Mesangial cell (primary cell): ENCODE measurements around the gene MIEF2. TPM values are rescaled to one million over a fixed set of nuclear protein-coding genes. Genes with fewer than 3 reads are reported as not detected.

Experiments
- total RNA-seq: library from RNA; depleted of rRNA; stranded (reverse); fragments of >200 nt; gene quantifications from 2 replicates; pipeline ENCODE4 v1.2.3, GENCODE V29; 2015

MIEF2 gene
- total RNA-seq: 42.7 and 46.4 TPM in 2 replicates

GRCh38 chr17:18260332-18261145, at the start of gene MIEF2:
Gene MIEF2, plus strand, starts transcription at chr17:18260662. Its CDS starts 2,059 bp downstream, at chr17:18262721.

GRCh38 chr17:18225121-18225641, 35.3 kb upstream of the MIEF2 start, which contains the start of gene LLGL1:
Gene LLGL1, plus strand, starts transcription at chr17:18225635. Its CDS starts 48 bp downstream, at chr17:18225683.

GRCh38 chr17:18258356-18259038, 2.0 kb upstream of the MIEF2 start, which contains the start of gene FLII:
Gene FLII, minus strand, starts transcription at chr17:18258738. Its CDS starts 48 bp downstream, at chr17:18258690.

GRCh38 chr17:18314731-18315561, 54.5 kb downstream of the MIEF2 start, which contains the start of the genes SMCR8 and TOP3A:
Gene SMCR8, plus strand, starts transcription at chr17:18315293. Its CDS starts 497 bp downstream, at chr17:18315790.
Gene TOP3A, minus strand, starts transcription at chr17:18314994. Its CDS starts 216 bp downstream, at chr17:18314778.

Other genes starting within 250 kb of the MIEF2 start
- 12.5 and 22.3 TPM in 2 replicates for gene ATPAF2, start 221.5 kb upstream of the MIEF2 start, total RNA-seq
- 4.6 and 6.6 TPM in 2 replicates for gene GID4, start 221.3 kb upstream of the MIEF2 start, total RNA-seq
- 40.4 and 46.4 TPM in 2 replicates for gene DRG2, start 172.7 kb upstream of the MIEF2 start, total RNA-seq
- 0.16 and 0.63 TPM in 2 replicates for gene MYO15A, start 151.9 kb upstream of the MIEF2 start, total RNA-seq
- 68.2 and 79.8 TPM in 2 replicates for gene ALKBH5, start 76.8 kb upstream of the MIEF2 start, total RNA-seq
- gene LLGL1, start 35.0 kb upstream of the MIEF2 start, total RNA-seq: 61.1 and 64.2 TPM in 2 replicates
- gene FLII, start 1.9 kb upstream of the MIEF2 start, total RNA-seq: 354 and 419 TPM in 2 replicates
- gene TOP3A, start 54.3 kb downstream of the MIEF2 start, total RNA-seq: 21.4 and 26.6 TPM in 2 replicates
- gene SMCR8, start 54.6 kb downstream of the MIEF2 start, total RNA-seq: 9.9 and 15.8 TPM in 2 replicates
- 35.2 and 41.1 TPM in 2 replicates for gene SHMT1, start 102.9 kb downstream of the MIEF2 start, total RNA-seq
- not detected in 2 replicates for gene EVPLL, start 117.1 kb downstream of the MIEF2 start, total RNA-seq
- gene LGALS9C, start 216.1 kb downstream of the MIEF2 start, total RNA-seq: not detected in 2 replicates